Heart right ventricle (tissue), 16 donors: Measurements from ENCODE around the gene GAB2. TPM values are rescaled to one million over a fixed set of nuclear protein-coding genes. Genes with fewer than 3 reads are reported as not detected.

ENCODE experiments used
- ATAC-seq, 8 donors: fragments of 200-7000 bp; cut with Tn5 transposase; one replicate each; pipeline ENCODE4 v1.9.1; 2020; ENCODE audit warnings: mild to moderate bottlenecking in 8 of 8, moderate library complexity in 8 of 8, moderate number of reproducible peaks in 1 of 8
- DNase-seq, 2 donors: peaks; one replicate each; pipeline ENCODE4 v3.0.0-alpha.2; 2020
- H3K27ac ChIP-seq, 10 donors: fragments of 200-600 bp; sonication (generic) in 2 of 10; one replicate each; pipeline versions ENCODE4 v1.5.0 to v1.8.0; 2020 to 2022; ENCODE audit warnings: mild to moderate bottlenecking in 3 of 10
- H3K27me3 ChIP-seq, 7 donors: fragments of 200-600 bp; one replicate each; pipeline ENCODE4 v1.8.0; 2021 to 2022; ENCODE audit warnings: mild to moderate bottlenecking in 2 of 7
- H3K36me3 ChIP-seq, 9 donors: fragments of 200-600 bp; sonication (generic) in 1 of 9; one replicate each; pipeline versions ENCODE4 v1.5.0 to v1.8.0; 2020 to 2022; ENCODE audit warnings: mild to moderate bottlenecking in 2 of 9
- H3K4me1 ChIP-seq, 9 donors: fragments of 200-600 bp; sonication (generic) in 1 of 9; one replicate each; pipeline versions ENCODE4 v1.5.0 to v1.8.0; 2020 to 2022; ENCODE audit warnings: mild to moderate bottlenecking in 4 of 9
- H3K4me3 ChIP-seq, 10 donors: fragments of 200-600 bp; sonication (generic) in 2 of 10; one replicate each; pipeline versions ENCODE4 v1.5.0 to v1.8.0; 2020 to 2022; ENCODE audit warnings: mild to moderate bottlenecking in 7 of 10, moderate library complexity in 2 of 10
- H3K9me3 ChIP-seq, 11 donors: fragments of 200-600 bp in 10 of 11; sonication (generic) in 2 of 11; one replicate each; pipeline versions ENCODE4 v1.5.0 to v1.8.0; 2013 to 2022; ENCODE audit warnings: mild to moderate bottlenecking in 2 of 11, control low read depth in 1 of 11, moderate library complexity in 1 of 11
- CTCF ChIP-seq, 9 donors: fragments of 200-600 bp; sonication (generic) in 2 of 9; IDR thresholded peaks; one replicate each; pipeline versions ENCODE4 v1.5.0 to v1.8.0; 2021 to 2022; ENCODE audit warnings: antibody characterized with exemption in 9 of 9, mild to moderate bottlenecking in 5 of 9, moderate library complexity in 1 of 9
- WGBS, 2 donors: extraction: QIAGEN DNeasy Blood & Tissue Kit; methylation state at CpG; one replicate each; pipeline ENCODE4 v1.1.7; 2013; ENCODE audit warnings: inconsistent platforms in 1 of 2; 5-methylcytosine and 5-hydroxymethylcytosine counted together
- intact Hi-C, 10 donors: fragments of 100-400 bp; cut with DNase I; formaldehyde crosslinking; loops; one replicate each; pipeline versions ENCODE4 v1.11.1 to v1.14.2; 2022
- polyA plus RNA-seq, 2 donors: library from polyadenylated mRNA; stranded (reverse); fragments of 200-250 nt; gene quantifications; one replicate each; pipeline ENCODE4 v1.2.3, GENCODE V29; 2013
- total RNA-seq, 10 donors: library from RNA; stranded (reverse); fragmentation: NEBNext Ultra II Directional in 3 of 10; extraction: Animal tissue kit (Norgen Biotek cat#: 25700) in 3 of 10; gene quantifications; one replicate each; pipeline versions ENCODE4 v1.2.1 to v1.2.4, GENCODE V29; 2021 to 2023
- donor health status: Arrhythmogenic right ventricular cardiomyopathy.
- donor health status: ischemic (EF 13 %, LVEDD 7.1; RV severe dilation, severe dysfunction).
- donor health status: healthy with polysubstance abuse.
- donor health status: DM: no; HTN: yes; CAD: no.
- donor health status: DM: no; HTN: no; CAD: no.
- donor health status: ischemic (EF 25% LVEDD 6.9; RV normal size, moderate dysfunction).
- donor health status: ischemic (EF 25% LVEDD 5.7; RV mildly dilated, moderate dysfunction).
- donor health status: healthy.
- donor health status: DM: yes; HTN: yes; CAD: no.
- donor health status: Ischemic cardiomyopathy.
- donor health status: ischemic (EF 35%, LVEDD 5.7; RV mildly dilated, moderate dysfunction).
- donor health status: nonischemic (EF 11% LVEDD 7.7; RV severe dilation, severe dysfunction).
- donor health status: DM: yes; HTN: yes; CAD: no.
- donor health status: PGD.
- donor health status: ischemic (EF 29% LVEDD 5.4; RV normal size, mild dysfunction).
- donor health status: nonischemic (EF 23%, LVEDD 6.1; RV moderate dilation, normal function).

GAB2 gene
- total and polyA plus RNA-seq, 12 donors = 5.0 to 44.6 (median 27.0) TPM

- no peaks in the 10 kb centered on the region for H3K9me3 ChIP-seq
- no peak for TF ChIP-seq CTCF (IDR thresholded peaks at IDR 0.05)
- no peak overlapping the region for H3K4me3 ChIP-seq
- intact Hi-C loops = loop anchor here in 1 of 10 donors (5.0 kb wide), 1 partner anchor 43 kb away; no protein-coding TSS in a partner anchor
- no peaks in the 10 kb centered on the region for H3K36me3 ChIP-seq
- H3K27me3 ChIP-seq = no peaks in the 10 kb centered on the region
- ATAC-seq (no peak), DNase-seq (no peak)
- no peak overlapping the region for H3K27ac ChIP-seq
- peaks cover 0 to 64% (median 23%) of the 10 kb centered on the region in 9 donors for H3K4me1 ChIP-seq
- 91 to 97% methylated on average over 3 of the region's 3 CpGs for WGBS, 2 donors
Measured at GRCh38 chr11:78400702-78401101, 16.9 kb downstream of the GAB2 start.

- Histone ChIP-seq H3K36me3 (no peaks in the 10 kb centered on the region), H3K4me3 (no peak overlapping the region), H3K9me3 (no peaks in the 10 kb centered on the region), H3K4me1 (peaks cover 0 to 70% (median 25%) of the 10 kb centered on the region in 9 donors), H3K27me3 (no peaks in the 10 kb centered on the region), H3K27ac (no peak overlapping the region)
- no peak for TF ChIP-seq CTCF (IDR thresholded peaks at IDR 0.05)
- DNase-seq = no peak
- 95 to 98% methylated on average over 1 of the region's 1 CpG for WGBS, 2 donors
- intact Hi-C loops = loop anchor here in 1 of 10 donors (5.0 kb wide), 1 partner anchor 43 kb away; no protein-coding TSS in a partner anchor
- ATAC-seq = no peak
Measured at GRCh38 chr11:78400116-78400515, 17.5 kb downstream of the GAB2 start.

- DNase-seq = no peak
- intact Hi-C loops = no loop called here
- WGBS, 2 donors = 86 to 87% methylated on average over 4 of the region's 4 CpGs
- Histone ChIP-seq H3K27ac (no peak overlapping the region), H3K36me3 (no peaks in the 10 kb centered on the region), H3K4me3 (no peak overlapping the region), H3K4me1 (peaks cover 0 to 65% (median 25%) of the 10 kb centered on the region in 9 donors), H3K27me3 (no peaks in the 10 kb centered on the region), H3K9me3 (no peaks in the 10 kb centered on the region)
- TF ChIP-seq CTCF (IDR thresholded peaks at IDR 0.05) = no peak
- no peak for ATAC-seq
Measured at GRCh38 chr11:78399136-78399535, 18.5 kb downstream of the GAB2 start.

DNA sequence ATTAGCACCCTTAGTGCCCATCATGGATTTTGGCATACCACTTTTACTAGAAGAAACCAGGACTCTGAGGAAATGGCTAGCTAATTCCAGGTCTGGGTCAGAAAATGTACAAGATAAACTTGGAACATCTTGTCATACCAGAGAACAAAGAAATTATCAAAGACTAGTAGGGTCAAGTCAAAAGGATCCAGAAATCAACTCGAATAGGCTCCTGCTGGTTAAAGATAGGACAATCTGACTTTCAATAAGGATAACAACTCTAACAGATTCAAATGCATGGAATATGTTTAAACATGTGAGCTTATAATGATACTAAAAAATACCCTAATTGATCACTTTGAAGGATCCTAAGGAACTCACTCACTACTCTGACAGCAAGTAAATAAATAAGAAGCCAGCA is 18.9 kb downstream of the GAB2 start:
- ATAC-seq = no peak
- intact Hi-C loops = no loop called here
- Histone ChIP-seq H3K4me3 (no peak overlapping the region), H3K27ac (no peak overlapping the region), H3K9me3 (no peaks in the 10 kb centered on the region), H3K27me3 (no peaks in the 10 kb centered on the region), H3K36me3 (no peaks in the 10 kb centered on the region), H3K4me1 (peaks cover 0 to 64% (median 26%) of the 10 kb centered on the region in 9 donors)
- TF ChIP-seq CTCF (IDR thresholded peaks at IDR 0.05) = no peak
- DNase-seq = no peak
- 59 to 62% methylated on average over 1 of the region's 1 CpG for WGBS, 2 donors
